NCI-H2227 treated with DMSO at 0.1 percent for 48 hours (cell line): ENCODE data around the gene E2F1.
"Not testable (repeated sequence)": the region's sequence is repeated elsewhere in the genome, so short reads cannot be mapped to it uniquely, and the experiment has no call there.

ENCODE experiments used
- DNase-seq: peaks from one replicate; lab custom pipeline; 2025; lab: John Stamatoyannopoulos, UW

The E2F1 gene

GRCh38 chr20:33710681-33711445 is 24.7 kb upstream of the E2F1 start:
- DNase-seq, result no peak

- no peak for DNase-seq
These were observed 23.8 kb upstream of the E2F1 start for GRCh38 chr20:33709905-33710541.

DNA sequence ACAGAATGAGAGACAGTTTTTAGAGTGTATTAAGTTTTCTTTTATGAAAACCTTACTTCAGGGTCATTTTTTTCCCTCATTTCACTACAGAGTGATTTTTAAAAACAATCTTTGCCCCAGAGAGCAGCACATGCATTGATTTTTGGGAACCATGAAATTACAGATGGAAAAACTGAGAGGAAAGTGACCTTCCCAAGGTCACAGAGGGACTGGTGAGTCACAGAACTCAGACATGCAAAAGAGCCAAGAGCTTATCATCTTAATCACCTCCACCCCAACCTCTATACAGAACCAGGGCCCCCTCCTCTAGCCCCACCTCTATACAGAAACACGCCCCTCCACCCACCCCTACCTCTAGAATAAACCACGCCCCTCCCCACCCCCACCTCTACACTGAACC is 23.2 kb upstream of the E2F1 start:
- DNase-seq, result no peak

DNA sequence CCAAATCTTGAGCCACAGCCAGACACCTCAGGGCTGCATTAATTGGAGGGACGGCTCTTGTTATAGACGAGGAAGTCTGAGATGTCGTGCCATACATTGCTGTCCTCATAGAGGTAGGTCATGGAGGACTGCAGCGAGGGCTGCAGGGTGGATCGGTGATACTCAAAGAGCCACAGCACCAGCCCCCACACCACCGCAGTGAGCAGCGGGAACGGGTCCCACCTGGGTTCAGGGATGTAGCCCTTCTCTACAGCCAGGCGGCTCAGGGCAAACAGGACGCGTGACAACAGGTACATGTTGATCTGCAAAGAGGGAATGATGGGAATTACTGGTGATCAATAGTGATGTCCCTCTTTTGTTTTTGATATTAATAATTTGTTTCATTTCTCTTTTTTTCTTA is 21.5 kb upstream of the E2F1 start:
- no peak for DNase-seq

DNA sequence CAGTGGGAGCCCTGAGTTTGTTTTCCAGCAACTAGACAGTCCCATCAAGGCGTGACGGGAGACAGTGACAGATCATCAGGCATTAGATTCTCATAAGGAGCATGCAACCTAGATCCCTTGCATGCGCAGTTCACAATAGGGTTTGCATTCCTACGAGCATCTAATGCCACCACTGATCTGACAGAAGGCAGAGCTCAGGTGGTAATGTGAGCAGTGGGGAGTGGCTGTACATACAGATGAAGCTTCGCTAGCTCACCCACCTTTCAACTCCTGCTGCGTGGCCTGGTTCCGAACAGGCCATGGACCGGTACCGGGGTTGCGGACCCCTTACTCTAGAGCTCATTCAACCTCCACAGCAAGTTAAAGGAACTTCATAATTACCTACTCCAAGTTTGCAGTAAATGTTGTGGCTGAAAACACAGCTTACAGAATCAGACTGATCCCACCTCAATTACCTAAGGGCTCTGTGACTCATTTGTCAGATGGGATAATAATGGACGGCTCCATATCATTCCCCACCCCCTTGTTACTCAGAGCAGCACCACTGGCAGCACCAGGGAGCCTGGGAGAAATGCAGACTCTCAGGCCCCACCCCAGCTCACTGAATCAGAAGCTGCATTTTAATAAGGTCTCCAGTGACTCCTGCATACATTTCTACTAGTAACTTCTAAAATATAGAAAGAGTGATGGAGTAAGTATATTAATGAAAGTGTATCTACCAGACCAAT is 18.2 kb upstream of the E2F1 start:
- DNase-seq, result no peak

- no peak for DNase-seq
These were observed 17.4 kb upstream of the E2F1 start for GRCh38 chr20:33703498-33704137.

- no peak for DNase-seq
These were observed 16.7 kb upstream of the E2F1 start for GRCh38 chr20:33702861-33703260.

- no peak for DNase-seq
These were observed 15.7 kb upstream of the E2F1 start for GRCh38 chr20:33701629-33702450.

- DNase-seq, result not testable (repeated sequence)
These were observed 14.7 kb upstream of the E2F1 start for GRCh38 chr20:33700696-33701441.

GRCh38 chr20:33698966-33699365 is 12.8 kb upstream of the E2F1 start:
- not testable (repeated sequence) for DNase-seq

GRCh38 chr20:33697129-33697528 is 10.9 kb upstream of the E2F1 start:
- no peak for DNase-seq

DNA sequence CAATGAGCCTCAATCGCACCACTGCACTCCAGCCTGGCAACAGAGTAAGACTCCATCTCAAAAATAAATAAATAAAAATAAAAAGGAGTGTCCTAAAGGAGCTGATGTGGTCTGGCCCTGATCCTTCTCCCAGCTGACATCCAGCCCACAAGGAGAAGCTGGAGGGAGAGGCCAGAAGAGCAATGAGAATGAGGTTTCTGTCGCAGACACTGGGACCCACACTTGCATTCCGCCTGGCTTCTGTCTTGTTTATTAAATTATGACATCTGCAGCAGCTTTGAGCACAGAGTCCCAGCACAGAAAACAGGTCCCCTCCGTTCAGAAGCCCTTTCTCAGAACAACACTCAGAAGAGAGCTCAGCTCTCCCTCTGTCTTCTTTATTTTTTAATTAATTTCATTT is 10.3 kb upstream of the E2F1 start:
- DNase-seq, result no peak

GRCh38 chr20:33694639-33695012 is 8.4 kb upstream of the E2F1 start:
- no peak for DNase-seq

DNA sequence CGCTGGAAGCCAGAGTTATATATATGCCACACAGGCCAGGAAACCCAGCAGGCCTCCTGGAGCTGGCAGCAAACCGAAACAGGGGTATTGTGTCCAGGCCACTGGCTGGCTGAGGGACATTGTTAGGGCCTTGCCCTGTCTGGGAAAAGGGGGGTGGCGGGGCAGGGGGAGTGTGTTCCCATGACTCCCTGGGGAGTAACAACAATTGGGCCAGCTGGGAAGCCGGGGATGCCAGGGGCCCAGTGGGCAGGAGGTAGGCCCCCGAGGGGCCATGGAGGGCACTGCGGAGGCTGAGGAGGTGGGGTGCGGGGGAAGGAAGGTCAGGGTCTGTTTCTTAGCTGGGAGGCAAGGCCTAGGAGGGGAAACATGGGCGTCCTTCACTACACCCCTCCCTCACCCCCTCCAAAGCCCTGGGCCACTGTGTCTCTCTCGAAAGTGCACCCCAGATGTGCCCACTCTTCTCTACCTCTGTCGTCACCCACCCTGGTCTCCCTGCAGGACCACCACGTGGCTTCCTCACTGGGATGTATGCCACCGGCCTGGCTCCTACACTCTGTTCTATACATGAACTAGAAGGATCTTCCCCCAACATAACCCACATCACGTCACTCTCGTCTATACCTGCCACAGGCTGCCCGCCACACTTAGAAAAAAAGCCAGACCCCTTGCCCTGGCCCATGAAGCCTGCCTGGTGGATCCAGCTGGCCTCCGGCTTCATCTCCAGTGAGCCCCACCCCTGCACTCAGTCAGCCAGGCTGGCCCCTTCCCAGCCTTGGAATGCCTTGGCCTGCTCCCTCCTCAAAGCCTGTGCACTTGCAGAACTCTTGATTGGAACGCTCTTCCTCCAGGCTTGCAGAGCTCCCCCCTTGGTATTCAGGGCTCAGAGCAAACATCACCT is 7.8 kb upstream of the E2F1 start:
- no peak for DNase-seq

- no peak for DNase-seq
These were observed 7.1 kb upstream of the E2F1 start for GRCh38 chr20:33693289-33693688.

GRCh38 chr20:33689973-33690372 is 3.8 kb upstream of the E2F1 start:
- DNase-seq, result no peak

DNA sequence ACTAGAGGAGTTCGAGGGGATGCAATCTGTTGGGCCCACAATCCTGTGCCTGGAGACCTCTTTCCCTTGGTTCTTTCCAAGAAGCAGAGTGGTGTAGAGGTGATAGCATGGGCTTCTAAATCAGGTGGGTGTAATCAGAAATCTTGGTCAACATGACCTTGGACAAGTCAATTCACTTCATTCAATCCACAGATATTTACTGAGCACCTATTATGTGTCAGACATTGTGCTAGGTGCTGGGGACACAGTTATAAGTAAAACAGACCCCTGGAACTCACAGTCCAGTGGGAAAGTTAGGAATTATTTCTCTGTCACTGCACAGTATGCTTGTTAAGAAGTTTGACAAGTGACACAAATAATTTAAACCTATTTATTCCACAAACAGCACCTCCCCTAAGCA is 3.3 kb upstream of the E2F1 start:
- DNase-seq, result no peak

GRCh38 chr20:33688938-33689424 is 2.8 kb upstream of the E2F1 start:
- DNase-seq, result no peak

- no peak for DNase-seq
These were observed 2.1 kb upstream of the E2F1 start for GRCh38 chr20:33687993-33688937.
